Measurements from ENCODE around the gene HYOU1.

GRCh38 chr11:119100246-119100970 lies 43.4 kb upstream of the HYOU1 start:
- TF ChIP-seq CTCF (IDR thresholded peaks at IDR 0.05; ENCODE audit: borderline replicate concordance, extremely low read depth, low read length, poor library complexity, severe bottlenecking) (peak; percentile 58), EZH2 (IDR thresholded peaks at IDR 0.05; ENCODE audit: borderline replicate concordance, low read depth, low read length, severe bottlenecking) (no peak)

Measured in DND-41 (cell line).